ENCODE data around the gene SPDL1.

Gene SPDL1

GRCh38 chr5:169649486-169649885, 65.9 kb downstream of the SPDL1 start:
- no peak for TF ChIP-seq CTCF (conservative IDR thresholded peaks at IDR 0.05; ENCODE audit: low read length)
- no peak overlapping the region for H3K4me3 ChIP-seq (ENCODE audit: low read length)
- no peak for DNase-seq (ENCODE audit: low read depth)

- H3K4me3 ChIP-seq (ENCODE audit: low read length), result no peak overlapping the region
- TF ChIP-seq CTCF (conservative IDR thresholded peaks at IDR 0.05; ENCODE audit: low read length), result no peak
- peak; percentile 60 for DNase-seq (ENCODE audit: low read depth)
Measured at GRCh38 chr5:169650701-169651331, 67.2 kb downstream of the SPDL1 start.

GRCh38 chr5:169651526-169651925, 68.0 kb downstream of the SPDL1 start:
- no peak overlapping the region for H3K4me3 ChIP-seq (ENCODE audit: low read length)
- DNase-seq (ENCODE audit: low read depth), result no peak
- TF ChIP-seq CTCF (conservative IDR thresholded peaks at IDR 0.05; ENCODE audit: low read length), result no peak

GRCh38 chr5:169652057-169652456, 68.5 kb downstream of the SPDL1 start:
- DNase-seq (ENCODE audit: low read depth), result no peak
- no peak overlapping the region for H3K4me3 ChIP-seq (ENCODE audit: low read length)
- no peak for TF ChIP-seq CTCF (conservative IDR thresholded peaks at IDR 0.05; ENCODE audit: low read length)

GRCh38 chr5:169653091-169653490, 69.5 kb downstream of the SPDL1 start:
- TF ChIP-seq CTCF (conservative IDR thresholded peaks at IDR 0.05; ENCODE audit: low read length), result no peak
- H3K4me3 ChIP-seq (ENCODE audit: low read length), result no peak overlapping the region
- no peak for DNase-seq (ENCODE audit: low read depth)

Measured in AG10803 (cell line).